GM18508 (cell line): Measurements from ENCODE around the gene SPRR3.

Source experiments
- ATAC-seq: cut with Tn5 transposase; IDR thresholded peaks from one replicate; pipeline ENCODE4 v1.9.1; 2021; ENCODE audit warnings: moderate number of reproducible peaks; ENCODE audit not compliant: insufficient read depth, unreplicated experiment

The SPRR3 gene

DNA sequence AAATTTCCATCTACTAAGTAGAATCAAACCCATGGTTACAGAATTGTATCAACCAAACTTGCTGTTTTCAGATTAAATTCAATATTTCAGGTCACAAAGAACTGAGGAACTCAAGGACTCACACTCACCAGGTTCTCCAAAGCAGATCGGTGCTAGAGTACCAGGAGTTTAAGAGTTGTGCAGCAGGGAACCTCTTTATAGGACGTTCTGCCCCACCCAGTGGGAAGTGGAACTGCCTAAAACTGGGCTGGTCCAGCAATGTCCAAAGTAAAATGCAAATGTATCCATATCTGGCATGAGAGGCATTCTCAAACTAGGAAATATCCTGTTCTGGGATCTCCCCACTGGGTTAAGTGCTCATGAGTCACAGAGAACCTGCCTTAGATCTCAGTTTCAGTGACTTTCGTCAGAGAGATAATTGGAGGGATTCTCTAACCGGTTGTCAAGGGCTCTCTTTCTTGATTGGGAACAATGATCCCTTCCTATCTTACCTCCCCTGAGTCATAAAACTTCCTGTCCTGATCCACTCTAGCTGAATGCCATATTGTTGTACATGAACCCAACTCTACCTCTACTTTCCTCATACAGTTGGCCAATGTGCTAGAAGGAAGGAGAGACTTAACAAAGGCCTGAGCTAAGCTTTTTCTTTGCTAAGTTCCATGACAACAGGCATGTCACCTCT is 39.5 kb downstream of the SPRR3 start, which contains the start of gene SPRR2D:
Gene SPRR2D, minus strand, starts transcription at position 171 of the 682 bp plus-strand sequence. CDS start 774 bp downstream, outside the sequence.
- no peak for ATAC-seq

DNA sequence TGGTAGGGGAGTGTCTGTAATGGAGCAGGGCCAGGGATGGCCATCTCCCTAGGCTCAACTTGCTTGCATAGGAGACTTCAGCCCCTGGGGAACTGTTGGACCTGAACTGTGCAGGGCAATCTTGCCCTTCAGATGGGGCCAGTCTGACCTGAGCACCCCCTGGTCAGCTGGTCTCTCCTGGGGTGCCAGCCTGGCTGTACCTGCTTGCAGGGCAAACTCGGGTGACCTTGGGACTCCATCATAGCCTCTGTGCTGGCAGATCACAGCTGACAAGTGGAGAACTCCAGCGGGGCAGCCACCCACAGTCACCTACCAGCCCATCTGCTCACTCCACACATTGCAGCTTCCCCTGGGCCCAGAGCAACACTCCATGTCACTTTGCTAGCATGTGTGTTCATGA is 47.7 kb downstream of the SPRR3 start:
- no peak for ATAC-seq
